HepG2 (cell line): Measurements from ENCODE around the gene POLR1F. TPM values are rescaled to one million over a fixed set of nuclear protein-coding genes. Genes with fewer than 3 reads are reported as not detected.

Experiments
- ATAC-seq: fragments of 200-7000 bp; cut with Tn5 transposase; 3 replicates; pipeline ENCODE4 v1.9.1; 2020; ENCODE audit warnings: mild to moderate bottlenecking, moderate library complexity
- BruUV-seq: library from RNA; stranded (reverse); fragments of 400-500 nt; replicated peaks from 2 replicates; lab custom pipeline; 2021; lab: Mats Ljungman, UMichigan
- CTCF ChIA-PET: fragments of 300-600 bp; formaldehyde crosslinking; extraction: SDS; loops from one replicate; lab custom pipeline; 2021; ENCODE audit warnings: low total read pairs, inconsistent platforms, low intra/inter-chr PET ratio; lab: Yijun Ruan, JAX
- POLR2A ChIA-PET: fragments of 350-600 bp; sonication (Branson Sonifier 250); formaldehyde crosslinking; loops from one replicate; lab custom pipeline; 2020; ENCODE audit warnings: antibody characterized with exemption, inconsistent platforms; lab: Yijun Ruan, JAX
- DNase-seq: peaks from one replicate; pipeline ENCODE4 v3.0.0-alpha.2; 2015; ENCODE audit warnings: low spot score
- FAIRE-seq: peaks from 3 replicates; lab custom pipeline; 2011; peaks lifted over from hg19 to GRCh38; lab: Jason Lieb, UNC
- H2AFZ ChIP-seq: one replicate; pipeline ENCODE4 v1.6.1; 2011; ENCODE audit warnings: low read length, inconsistent platforms
- H3K27ac ChIP-seq: fragments of 300-600 bp; 3 replicates; pipeline ENCODE4 v1.8.0; 2011; ENCODE audit warnings: mixed run types, mild to moderate bottlenecking, mixed read lengths, low read length, inconsistent platforms; ENCODE audit not compliant: insufficient read depth; ENCODE audit errors: extremely low read length
- H3K27me3 ChIP-seq, 2 experiments: fragments of 200-600 bp in 1 of 2; 2 replicates in 1 of 2; 3 replicates in 1 of 2; pipeline versions ENCODE4 v1.6.0 to v1.8.0; 2011; ENCODE audit warnings: low read length in 2 of 2, mild to moderate bottlenecking in 2 of 2, moderate library complexity in 2 of 2, inconsistent platforms in 1 of 2; ENCODE audit not compliant: insufficient read depth in 2 of 2, control insufficient read depth in 1 of 2
- H3K36me3 ChIP-seq, 2 experiments: fragments of 200-600 bp in 1 of 2; replicated peaks in 1 of 2; 2 replicates in 1 of 2; 3 replicates in 1 of 2; pipeline versions ENCODE4 v1.5.1 to v1.8.0; 2011; ENCODE audit warnings: low read length in 2 of 2, inconsistent platforms in 1 of 2; ENCODE audit not compliant: insufficient read depth in 2 of 2, control insufficient read depth in 1 of 2
- H3K4me1 ChIP-seq: 2 replicates; pipeline ENCODE4 v1.5.1; 2012; ENCODE audit warnings: low read length, inconsistent platforms; ENCODE audit not compliant: insufficient read depth
- H3K4me2 ChIP-seq: 2 replicates; pipeline ENCODE4 v1.6.0; 2011; ENCODE audit warnings: low read depth, low read length, inconsistent platforms
- H3K4me3 ChIP-seq, 3 experiments: fragments of 200-600 bp in 1 of 3; sonication (generic), shearing (Covaris generic) in 1 of 3; replicated peaks in 1 of 3; 2 replicates each; pipeline ENCODE4 v1.5.1; 2011 to 2016; ENCODE audit warnings: low read length in 3 of 3, inconsistent platforms in 2 of 3, low read depth in 2 of 3, mild to moderate bottlenecking in 2 of 3, control low read depth in 1 of 3, mixed read lengths in 1 of 3; ENCODE audit not compliant: insufficient read depth in 1 of 3
- H3K79me2 ChIP-seq: one replicate; pipeline ENCODE4 v1.6.1; 2011; ENCODE audit warnings: low read length, inconsistent platforms; ENCODE audit not compliant: insufficient read depth
- H3K9ac ChIP-seq: 2 replicates; pipeline ENCODE4 v1.6.0; 2011; ENCODE audit warnings: mild to moderate bottlenecking, low read depth, low read length, inconsistent platforms; ENCODE audit not compliant: insufficient read depth
- H3K9me3 ChIP-seq: 2 replicates; pipeline ENCODE4 v1.5.1; 2012; ENCODE audit warnings: mild to moderate bottlenecking, low read length
- H4K20me1 ChIP-seq: 2 replicates; pipeline ENCODE4 v1.6.0; 2011; ENCODE audit warnings: inconsistent platforms, mild to moderate bottlenecking, low read length, moderate library complexity; ENCODE audit not compliant: insufficient read depth
- BRF2 ChIP-seq: sonication (generic); formaldehyde crosslinking; IDR thresholded peaks from 2 replicates; pipeline ENCODE4 v1.8.1; 2022; ENCODE audit warnings: mild to moderate bottlenecking, missing genetic modification reagents
- CREB1 ChIP-seq, 2 experiments: fragments of 450-650 bp in 1 of 2; IDR thresholded peaks; 2 replicates each; pipeline ENCODE4 v1.6.1; 2016 to 2017; ENCODE audit warnings: control low read depth in 1 of 2, mild to moderate bottlenecking in 1 of 2, missing compliant biosample characterization in 1 of 2, missing genetic modification characterization in 1 of 2
- GABPA ChIP-seq, 2 experiments: IDR thresholded peaks; 2 replicates each; pipeline ENCODE4 v1.6.1; 2011 to 2016; ENCODE audit warnings: low read depth in 2 of 2, low read length in 1 of 2, missing biosample characterization in 1 of 2, missing genetic modification characterization in 1 of 2
- KLF6 ChIP-seq: IDR thresholded peaks from 2 replicates; pipeline ENCODE4 v1.8.0; 2016; ENCODE audit warnings: missing biosample characterization, missing genetic modification reagents
- KLF9 ChIP-seq: IDR thresholded peaks from 2 replicates; pipeline ENCODE4 v1.6.1; 2016; ENCODE audit warnings: low read depth
- MATR3 ChIP-seq: sonication (generic); formaldehyde crosslinking; IDR thresholded peaks from 2 replicates; pipeline ENCODE4 v1.4.0; 2020; ENCODE audit warnings: missing genetic modification reagents
- NFIC ChIP-seq: IDR thresholded peaks from 2 replicates; pipeline ENCODE4 v1.6.1; 2012; ENCODE audit warnings: mild to moderate bottlenecking, low read length, inconsistent platforms
- RXRB ChIP-seq: IDR thresholded peaks from 2 replicates; pipeline ENCODE4 v1.6.1; 2016; ENCODE audit warnings: borderline replicate concordance, missing genetic modification reagents, missing compliant biosample characterization
- SIN3A ChIP-seq: IDR thresholded peaks from 2 replicates; pipeline ENCODE4 v1.6.1; 2011; ENCODE audit warnings: low read depth, mild to moderate bottlenecking, control low read depth, low read length, borderline replicate concordance
- SMC3 ChIP-seq: IDR thresholded peaks from 2 replicates; pipeline ENCODE4 v1.6.1; 2011; ENCODE audit warnings: low read length, improper control_type of control experiment
- SNRNP70 ChIP-seq: fragments of 200-400 bp; formaldehyde crosslinking; IDR thresholded peaks from 2 replicates; pipeline ENCODE4 v1.6.1; 2017; ENCODE audit warnings: mild to moderate bottlenecking, low read depth, low read length, moderate library complexity
- TFDP2 ChIP-seq: sonication (generic); formaldehyde crosslinking; IDR thresholded peaks from 2 replicates; pipeline ENCODE4 v1.4.0; 2020; ENCODE audit warnings: missing genetic modification reagents
- TMF1 ChIP-seq: sonication (generic); formaldehyde crosslinking; IDR thresholded peaks from 2 replicates; pipeline ENCODE4 v1.8.1; 2022; ENCODE audit warnings: low read depth, missing genetic modification reagents
- TOE1 ChIP-seq: sonication (generic); formaldehyde crosslinking; IDR thresholded peaks from 2 replicates; pipeline ENCODE4 v1.4.0; 2020; ENCODE audit warnings: mild to moderate bottlenecking, missing genetic modification reagents
- ZBTB37 ChIP-seq: sonication (generic); formaldehyde crosslinking; IDR thresholded peaks from 2 replicates; pipeline ENCODE4 v1.4.0; 2020; ENCODE audit warnings: mild to moderate bottlenecking, missing genetic modification reagents
- ZFP91 ChIP-seq: sonication (generic); formaldehyde crosslinking; IDR thresholded peaks from 2 replicates; pipeline ENCODE4 v1.9.0; 2022; ENCODE audit warnings: missing genetic modification reagents, mild to moderate bottlenecking, borderline replicate concordance
- ZNF12 ChIP-seq: sonication (generic); formaldehyde crosslinking; IDR thresholded peaks from 2 replicates; pipeline ENCODE4 v1.5.0; 2020; ENCODE audit warnings: missing genetic modification reagents
- ZNF230 ChIP-seq: sonication (generic); formaldehyde crosslinking; IDR thresholded peaks from 2 replicates; pipeline ENCODE4 v1.4.0; 2020; ENCODE audit warnings: mild to moderate bottlenecking, missing genetic modification reagents
- ZNF850 ChIP-seq: sonication (generic); formaldehyde crosslinking; conservative IDR thresholded peaks from 2 replicates; pipeline ENCODE4 v1.9.0; 2021; ENCODE audit warnings: mild to moderate bottlenecking, missing genetic modification reagents
- WGBS: methylation state at CpG from one replicate; pipeline ENCODE4 v1.1.6; 2017; ENCODE audit warnings: low lambda C conversion rate; 5-methylcytosine and 5-hydroxymethylcytosine counted together
- in situ Hi-C: cut with HindIII; loops from 2 replicates; pipeline ENCODE4 v1.10.0; 2017; ENCODE audit warnings: low pct_unique_long_range_greater_than_20kb; ENCODE audit not compliant: extremely low pct_ligation_motif_present
- intact Hi-C: fragments of 100-400 bp; cut with micrococcal nuclease; formaldehyde crosslinking; loops from one replicate; pipeline ENCODE4 v1.10.0; 2022; ENCODE audit not compliant: unreplicated experiment
- polyA plus RNA-seq, 8 experiments: library from polyadenylated mRNA; depleted of rRNA in 3 of 8; stranded (reverse) in 7 of 8; unstranded in 1 of 8; fragments of >200 nt; fragmentation: Illumina TruSeq in 4 of 8; extraction: Trizol in 4 of 8; gene quantifications; 2 replicates each; pipeline versions ENCODE4 v1.2.1 to v1.2.3, GENCODE V29; 2011 to 2016; ENCODE audit warnings: low read depth in 4 of 8, missing spikeins in 1 of 8, mixed read lengths in 1 of 8; ENCODE audit not compliant: insufficient read depth in 1 of 8
- total RNA-seq, 5 experiments: library from RNA; depleted of rRNA; stranded (reverse); fragments of >200 nt; fragmentation: Illumina TruSeq; extraction: Trizol; gene quantifications; 2 replicates each; pipeline ENCODE4 v1.2.3, GENCODE V29; 2016; ENCODE audit warnings: low read depth in 1 of 5

POLR1F gene
- total and polyA plus RNA-seq, 2 of the 13 experiments (the other 11 are each of a cell fraction or from before 2014, with no cell fraction given): 8.0 to 14.9 TPM

- no peak for TF ChIP-seq ZFP91 (CRISPR knock-in tag)
- TF ChIP-seq TMF1 (CRISPR knock-in tag): no peak
- no peak for TF ChIP-seq SNRNP70
- peak; percentile 57; the same call in 1 of the 2 replicates for TF ChIP-seq SMC3
Observed at GRCh38 chr7:19713676-19714075, 4.8 kb upstream of the POLR1F start (continued).

GRCh38 chr7:19709249-19709578, 377 bp upstream of the POLR1F start:
- ChIA-PET CTCF (no interaction called here), POLR2A (interaction anchor here (0.7 to 1.9 kb wide), 4 partner anchors 9 to 889 kb away, joined by 3 to 8 read pairs (median 6); no protein-coding TSS in a partner anchor)
- Histone ChIP-seq H3K4me2 (peak overlapping the region; percentile 74), H4K20me1 (no peaks in the 10 kb centered on the region; the same call in 1 of the 2 replicates), H3K27me3 (peaks cover 0 to 6% of the 10 kb centered on the region in 2 experiments; a peak in 1 of 5 replicates), H2AFZ (peak overlapping the region; percentile 98), H3K36me3 (no peaks in the 10 kb centered on the region), H3K9me3 (no peaks in the 10 kb centered on the region), H3K79me2 (peaks cover 42% of the 10 kb centered on the region), H3K4me3 (peak overlapping the region; percentile 32 to 100 (median 90)), H3K9ac (peak overlapping the region; percentile 53; the same call in 1 of the 2 replicates), H3K27ac (no peak overlapping the region), H3K4me1 (peaks cover 34% of the 10 kb centered on the region)
- 27% methylated on average over 6 of the region's 6 CpGs for WGBS
- no TSS peak for BruUV-seq
- in situ Hi-C loops (no loop called here), intact Hi-C loops (loop anchor here (1.0 to 5.0 kb wide), 2 partner anchors 513 to 889 kb away; no protein-coding TSS in a partner anchor)
- DNase-seq: no peak
- ATAC-seq: peak; percentile 32
- no peak for FAIRE-seq
- TF ChIP-seq SNRNP70 (no peak), TFDP2 (CRISPR knock-in tag) (no peak), ZNF230 (CRISPR knock-in tag) (0 out of 2 replicates have a peak, but pooled peaks have one; percentile 16), CREB1 (IDR thresholded peaks at IDR 0.05) (no peak), CREB1 (CRISPR knock-in tag; IDR thresholded peaks at IDR 0.05) (no peak), GABPA (IDR thresholded peaks at IDR 0.05; ENCODE audit: low read depth, low read length) (no peak), GABPA (CRISPR knock-in tag; IDR thresholded peaks at IDR 0.05; ENCODE audit: low read depth) (peak; percentile 15; the same call in 1 of the 2 replicates), TOE1 (CRISPR knock-in tag) (0 out of 2 replicates have a peak, but pooled peaks have one; percentile 1), KLF6 (CRISPR knock-in tag) (no peak), BRF2 (CRISPR knock-in tag) (0 out of 2 replicates have a peak, but pooled peaks have one; percentile 14), ZBTB37 (CRISPR knock-in tag) (no peak), ZNF850 (CRISPR knock-in tag) (no peak), MATR3 (CRISPR knock-in tag) (no peak), NFIC (no peak), KLF9 (CRISPR knock-in tag) (no peak), RXRB (CRISPR knock-in tag) (no peak), SIN3A (no peak), ZNF12 (no peak)
